Measurements from ENCODE around the gene CAMSAP1.

CAMSAP1 gene

DNA sequence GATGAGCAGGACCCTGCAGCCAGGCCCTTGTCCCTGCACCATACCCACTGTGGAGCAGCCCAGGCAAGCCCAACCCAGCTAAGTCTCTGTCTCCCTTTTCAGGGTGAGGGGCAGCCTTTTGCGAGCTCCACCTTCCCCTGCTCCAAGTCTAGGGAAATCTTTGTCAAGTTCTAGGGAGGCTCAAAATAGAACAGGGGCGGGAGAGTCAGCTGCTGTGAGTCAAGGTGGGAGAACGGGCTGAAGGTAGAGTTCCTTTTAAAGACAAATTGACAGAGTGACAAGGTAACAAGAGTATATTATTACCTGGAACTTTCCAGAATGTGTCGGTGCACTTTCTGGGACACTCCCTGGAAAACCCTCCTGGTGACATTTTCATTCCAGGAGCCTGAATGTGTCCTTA lies 140.6 kb downstream of the CAMSAP1 start:
- Histone ChIP-seq H2AK5ac (ENCODE audit: low read depth, low read length) (no peak overlapping the region), H2BK12ac (ENCODE audit: low read length) (no peak overlapping the region), H3K79me1 (ENCODE audit: low read depth, low read length) (peaks cover 8% of the 10 kb centered on the region), H3K36me3 (replicated peaks in 1 of 2; ENCODE audit: control insufficient read depth in 2 of 2, insufficient read depth in 2 of 2, low read length in 2 of 2) (no peaks in the 10 kb centered on the region), H4K91ac (ENCODE audit: low read depth, low read length, poor library complexity) (no peak overlapping the region), H3K9me3 (replicated peaks in 1 of 2; ENCODE audit: control insufficient read depth in 2 of 2, insufficient read depth in 1 of 2, low read depth in 1 of 2, low read length in 2 of 2) (peaks cover 7 to 8% of the 10 kb centered on the region in 2 donors), H3K23ac (ENCODE audit: low read depth, low read length, poor library complexity) (no peak overlapping the region), H3K9ac (ENCODE audit: low read depth, low read length, poor library complexity) (no peak overlapping the region), H4K8ac (ENCODE audit: low read depth, low read length) (no peak overlapping the region), H3K27ac (replicated peaks; ENCODE audit: low read length) (no peak overlapping the region), H2AFZ (ENCODE audit: low read length) (no peak overlapping the region), H3K4me1 (ENCODE audit: control insufficient read depth in 2 of 2, insufficient read depth in 1 of 2, low read depth in 1 of 2, low read length in 2 of 2) (no peaks in the 10 kb centered on the region), H3K4ac (ENCODE audit: low read length) (no peak overlapping the region), H3K4me3 (ENCODE audit: low read length in 2 of 2) (no peak overlapping the region), H3K14ac (ENCODE audit: low read length) (no peak overlapping the region), H2BK120ac (ENCODE audit: low read depth, low read length) (no peak overlapping the region), H3K27me3 (ENCODE audit: control insufficient read depth in 3 of 3, insufficient read depth in 3 of 3, low read depth in 1 of 3, low read length in 3 of 3) (peaks cover 0 to 8% (median 0%) of the 10 kb centered on the region in 3 experiments), H2BK5ac (ENCODE audit: low read length) (no peak overlapping the region), H2BK15ac (ENCODE audit: low read length) (no peak overlapping the region), H3K18ac (ENCODE audit: low read length) (no peak overlapping the region), H3K4me2 (ENCODE audit: insufficient read depth, low read length, poor library complexity, severe bottlenecking) (no peak overlapping the region)
- no CpG with 5 or more reads among the region's 4 CpGs for WGBS, 2 donors (ENCODE audit: extremely low coverage in 2 of 2, insufficient read length in 2 of 2, insufficient replicate concordance in 1 of 2)
- no peak for DNase-seq (ENCODE audit: low spot score)

DNA sequence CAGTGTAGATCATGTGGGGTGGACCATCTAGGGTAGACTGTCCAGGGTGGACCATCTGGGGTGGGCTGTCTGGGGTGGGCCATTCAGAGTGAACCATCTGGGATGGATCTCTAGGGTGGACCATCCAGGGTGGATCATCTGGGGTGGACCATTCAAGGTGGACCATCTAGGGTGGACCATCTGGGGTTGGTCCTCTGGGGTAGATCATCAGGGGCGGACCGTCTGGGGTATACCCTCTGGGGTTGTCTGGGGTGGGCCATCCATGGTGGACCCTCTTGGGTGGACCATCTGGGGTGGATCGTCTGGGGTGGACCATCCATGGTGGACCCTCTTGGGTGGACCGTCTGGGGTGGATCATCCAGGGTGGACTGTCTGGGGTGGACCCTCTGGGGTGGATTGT lies 141.1 kb downstream of the CAMSAP1 start:
- Histone ChIP-seq H3K4me1 (ENCODE audit: control insufficient read depth in 2 of 2, insufficient read depth in 1 of 2, low read depth in 1 of 2, low read length in 2 of 2) (no peaks in the 10 kb centered on the region), H2BK120ac (ENCODE audit: low read depth, low read length) (no peak overlapping the region), H3K23ac (ENCODE audit: low read depth, low read length, poor library complexity) (no peak overlapping the region), H3K4ac (ENCODE audit: low read length) (no peak overlapping the region), H4K8ac (ENCODE audit: low read depth, low read length) (no peak overlapping the region), H3K4me2 (ENCODE audit: insufficient read depth, low read length, poor library complexity, severe bottlenecking) (no peak overlapping the region), H3K79me1 (ENCODE audit: low read depth, low read length) (peaks cover 8% of the 10 kb centered on the region), H4K91ac (ENCODE audit: low read depth, low read length, poor library complexity) (no peak overlapping the region), H2AK5ac (ENCODE audit: low read depth, low read length) (no peak overlapping the region), H3K9ac (ENCODE audit: low read depth, low read length, poor library complexity) (no peak overlapping the region), H3K27me3 (ENCODE audit: control insufficient read depth in 3 of 3, insufficient read depth in 3 of 3, low read depth in 1 of 3, low read length in 3 of 3) (peaks cover 0 to 8% (median 0%) of the 10 kb centered on the region in 3 experiments), H3K18ac (ENCODE audit: low read length) (no peak overlapping the region), H3K4me3 (ENCODE audit: low read length in 2 of 2) (no peak overlapping the region), H3K36me3 (replicated peaks in 1 of 2; ENCODE audit: control insufficient read depth in 2 of 2, insufficient read depth in 2 of 2, low read length in 2 of 2) (no peaks in the 10 kb centered on the region), H2BK12ac (ENCODE audit: low read length) (no peak overlapping the region), H2BK5ac (ENCODE audit: low read length) (no peak overlapping the region), H2AFZ (ENCODE audit: low read length) (no peak overlapping the region), H3K9me3 (replicated peaks in 1 of 2; ENCODE audit: control insufficient read depth in 2 of 2, insufficient read depth in 1 of 2, low read depth in 1 of 2, low read length in 2 of 2) (peaks cover 7 to 8% of the 10 kb centered on the region in 2 donors), H3K27ac (replicated peaks; ENCODE audit: low read length) (no peak overlapping the region), H2BK15ac (ENCODE audit: low read length) (no peak overlapping the region), H3K14ac (ENCODE audit: low read length) (no peak overlapping the region)
- no CpG with 5 or more reads among the region's 4 CpGs for WGBS, 2 donors (ENCODE audit: extremely low coverage in 2 of 2, insufficient read length in 2 of 2, insufficient replicate concordance in 1 of 2)
- no peak for DNase-seq (ENCODE audit: low spot score)

DNA sequence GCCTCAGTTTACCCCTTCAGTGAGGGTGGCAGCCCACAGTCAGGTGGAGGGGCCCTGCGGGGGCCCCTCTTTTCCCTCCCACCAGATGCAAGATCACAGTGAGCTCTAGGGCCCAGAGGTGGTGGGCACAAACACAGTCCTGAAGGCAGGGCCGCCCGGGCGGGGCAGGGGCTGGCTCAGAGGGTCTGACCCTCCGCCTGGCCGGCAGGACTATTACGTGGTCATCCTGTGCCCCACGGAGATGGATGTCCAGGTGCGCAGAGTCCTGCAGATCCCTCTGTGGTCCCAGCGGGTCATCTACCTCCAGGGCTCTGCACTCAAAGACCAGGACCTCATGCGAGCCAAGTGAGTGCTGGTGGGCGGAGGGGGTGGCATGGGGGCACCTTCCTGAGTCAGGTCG lies 141.9 kb downstream of the CAMSAP1 start:
- H3K4me2 ChIP-seq (ENCODE audit: insufficient read depth, low read length, poor library complexity, severe bottlenecking), result no peak overlapping the region
- H2AK5ac ChIP-seq (ENCODE audit: low read depth, low read length), result no peak overlapping the region
- H3K27me3 ChIP-seq (ENCODE audit: control insufficient read depth in 3 of 3, insufficient read depth in 3 of 3, low read depth in 1 of 3, low read length in 3 of 3), result peaks cover 0 to 8% (median 0%) of the 10 kb centered on the region in 3 experiments
- WGBS, 2 donors (ENCODE audit: extremely low coverage in 2 of 2, insufficient read length in 2 of 2, insufficient replicate concordance in 1 of 2), result no CpG with 5 or more reads among the region's 13 CpGs
- H3K36me3 ChIP-seq (replicated peaks in 1 of 2; ENCODE audit: control insufficient read depth in 2 of 2, insufficient read depth in 2 of 2, low read length in 2 of 2), result no peaks in the 10 kb centered on the region
- peaks cover 8% of the 10 kb centered on the region for H3K79me1 ChIP-seq (ENCODE audit: low read depth, low read length)
- H3K18ac ChIP-seq (ENCODE audit: low read length), result no peak overlapping the region
- H2BK15ac ChIP-seq (ENCODE audit: low read length), result no peak overlapping the region
- no peaks in the 10 kb centered on the region for H3K4me1 ChIP-seq (ENCODE audit: control insufficient read depth in 2 of 2, insufficient read depth in 1 of 2, low read depth in 1 of 2, low read length in 2 of 2)
- H3K23ac ChIP-seq (ENCODE audit: low read depth, low read length, poor library complexity), result no peak overlapping the region
- H3K4ac ChIP-seq (ENCODE audit: low read length), result no peak overlapping the region
- no peak overlapping the region for H3K14ac ChIP-seq (ENCODE audit: low read length)
- H2AFZ ChIP-seq (ENCODE audit: low read length), result no peak overlapping the region
- no peak overlapping the region for H3K4me3 ChIP-seq (ENCODE audit: low read length in 2 of 2)
- H3K27ac ChIP-seq (replicated peaks; ENCODE audit: low read length), result no peak overlapping the region
- DNase-seq (ENCODE audit: low spot score), result no peak
- H2BK120ac ChIP-seq (ENCODE audit: low read depth, low read length), result no peak overlapping the region
- H3K9ac ChIP-seq (ENCODE audit: low read depth, low read length, poor library complexity), result no peak overlapping the region
- H3K9me3 ChIP-seq (replicated peaks in 1 of 2; ENCODE audit: control insufficient read depth in 2 of 2, insufficient read depth in 1 of 2, low read depth in 1 of 2, low read length in 2 of 2), result peaks cover 7 to 8% of the 10 kb centered on the region in 2 donors
- H4K8ac ChIP-seq (ENCODE audit: low read depth, low read length), result no peak overlapping the region
- peak overlapping the region; percentile 66 for H2BK5ac ChIP-seq (ENCODE audit: low read length)
- H2BK12ac ChIP-seq (ENCODE audit: low read length), result no peak overlapping the region
- H4K91ac ChIP-seq (ENCODE audit: low read depth, low read length, poor library complexity), result no peak overlapping the region

DNA sequence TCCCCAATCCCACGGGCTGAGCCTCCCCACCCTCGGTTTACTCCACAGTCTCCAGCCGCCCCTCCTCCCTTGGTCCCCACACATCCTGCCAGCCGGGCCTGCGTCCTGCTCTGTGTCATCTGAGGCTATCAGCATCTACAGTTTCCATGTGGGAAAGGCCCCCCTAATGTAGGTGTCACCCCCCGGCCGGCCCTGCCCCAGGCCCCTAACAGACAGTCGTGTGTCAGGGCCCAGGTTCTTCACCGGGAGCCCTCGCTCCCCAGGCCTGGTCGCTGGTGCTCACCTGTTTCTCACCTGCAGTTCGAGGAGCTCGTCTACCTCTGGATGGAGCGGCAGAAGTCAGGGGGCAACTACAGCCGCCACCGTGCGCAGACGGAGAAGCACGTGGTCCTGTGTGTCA lies 142.6 kb downstream of the CAMSAP1 start:
- WGBS, 2 donors (ENCODE audit: extremely low coverage in 2 of 2, insufficient read length in 2 of 2, insufficient replicate concordance in 1 of 2), result no CpG with 5 or more reads among the region's 19 CpGs
- Histone ChIP-seq H3K4me2 (ENCODE audit: insufficient read depth, low read length, poor library complexity, severe bottlenecking) (no peak overlapping the region), H2BK5ac (ENCODE audit: low read length) (no peak overlapping the region), H3K14ac (ENCODE audit: low read length) (peak overlapping the region; percentile 6), H3K23ac (ENCODE audit: low read depth, low read length, poor library complexity) (peak overlapping the region; percentile 67), H3K18ac (ENCODE audit: low read length) (no peak overlapping the region), H2BK15ac (ENCODE audit: low read length) (no peak overlapping the region), H2BK12ac (ENCODE audit: low read length) (no peak overlapping the region), H3K4me3 (ENCODE audit: low read length in 2 of 2) (no peak overlapping the region), H3K27ac (replicated peaks; ENCODE audit: low read length) (no peak overlapping the region), H3K79me1 (ENCODE audit: low read depth, low read length) (peaks cover 9% of the 10 kb centered on the region), H4K91ac (ENCODE audit: low read depth, low read length, poor library complexity) (no peak overlapping the region), H3K4me1 (ENCODE audit: control insufficient read depth in 2 of 2, insufficient read depth in 1 of 2, low read depth in 1 of 2, low read length in 2 of 2) (no peaks in the 10 kb centered on the region), H3K9ac (ENCODE audit: low read depth, low read length, poor library complexity) (no peak overlapping the region), H2AFZ (ENCODE audit: low read length) (no peak overlapping the region), H3K36me3 (replicated peaks in 1 of 2; ENCODE audit: control insufficient read depth in 2 of 2, insufficient read depth in 2 of 2, low read length in 2 of 2) (no peaks in the 10 kb centered on the region), H3K27me3 (ENCODE audit: control insufficient read depth in 3 of 3, insufficient read depth in 3 of 3, low read depth in 1 of 3, low read length in 3 of 3) (peaks cover 0 to 8% (median 0%) of the 10 kb centered on the region in 3 experiments), H4K8ac (ENCODE audit: low read depth, low read length) (no peak overlapping the region), H2AK5ac (ENCODE audit: low read depth, low read length) (peak overlapping the region; percentile 8), H2BK120ac (ENCODE audit: low read depth, low read length) (no peak overlapping the region), H3K4ac (ENCODE audit: low read length) (no peak overlapping the region), H3K9me3 (replicated peaks in 1 of 2; ENCODE audit: control insufficient read depth in 2 of 2, insufficient read depth in 1 of 2, low read depth in 1 of 2, low read length in 2 of 2) (peaks cover 7 to 8% of the 10 kb centered on the region in 2 donors)
- no peak for DNase-seq (ENCODE audit: low spot score)
